Neutrophil (primary cell): ENCODE results near the gene GORASP1.
A peak's percentile ranks its signal among the peaks of the same experiment; 100 is the strongest.

Source experiments
- H3K27ac ChIP-seq: fragments of 200-600 bp; sonication (generic); 2 replicates; pipeline ENCODE4 v1.5.1; 2016; ENCODE audit warnings: mild to moderate bottlenecking, moderate library complexity
- H3K27me3 ChIP-seq: fragments of 200-600 bp; sonication (generic); 2 replicates; pipeline ENCODE4 v1.6.0; 2016; ENCODE audit warnings: mild to moderate bottlenecking
- H3K36me3 ChIP-seq: fragments of 200-600 bp; sonication (generic); 2 replicates; pipeline ENCODE4 v1.5.1; 2017
- H3K4me1 ChIP-seq, 2 experiments: fragments of 200-600 bp in 1 of 2; sonication (generic) in 1 of 2; 1 replicate in 1 of 2; 2 replicates in 1 of 2; pipeline versions ENCODE4 v1.5.1 to v1.6.1; 2013 to 2016; ENCODE audit warnings: low read depth in 1 of 2, low read length in 1 of 2, mild to moderate bottlenecking in 1 of 2, moderate library complexity in 1 of 2; ENCODE audit not compliant: control insufficient read depth in 1 of 2, insufficient read depth in 1 of 2
- H3K4me3 ChIP-seq, 2 experiments: fragments of 200-600 bp in 1 of 2; sonication (generic) in 1 of 2; 1 replicate in 1 of 2; 2 replicates in 1 of 2; pipeline ENCODE4 v1.5.1; 2013 to 2016; ENCODE audit warnings: low read depth in 1 of 2, low read length in 1 of 2, mild to moderate bottlenecking in 1 of 2, moderate library complexity in 1 of 2
- H3K9me3 ChIP-seq: fragments of 200-600 bp; sonication (generic); 2 replicates; pipeline ENCODE4 v1.5.1; 2016
- CTCF ChIP-seq: fragments of 200-600 bp; sonication (generic); IDR thresholded peaks from 2 replicates; pipeline ENCODE4 v1.5.1; 2016; ENCODE audit warnings: antibody characterized with exemption

The GORASP1 gene

DNA sequence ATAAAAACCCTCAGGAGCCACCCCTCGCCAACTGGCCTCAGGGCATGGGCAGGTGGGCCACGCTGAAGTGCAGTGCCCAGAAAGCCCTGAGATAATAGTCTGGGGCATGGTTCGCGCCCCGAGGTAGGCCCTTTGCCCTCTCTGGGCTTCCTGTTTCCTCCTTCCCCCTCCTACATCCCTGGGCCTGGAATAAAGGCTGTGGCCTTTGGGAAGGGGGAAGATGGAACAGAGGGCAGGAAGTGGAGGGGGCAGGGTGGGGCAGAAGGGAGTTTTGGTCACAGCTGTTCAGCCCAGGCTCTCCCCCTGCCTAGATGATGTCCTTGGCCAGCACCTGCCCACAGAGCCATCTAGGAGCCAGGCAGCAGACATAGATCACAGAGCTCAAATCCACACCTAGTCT is 34.6 kb upstream of the GORASP1 start:
- peaks cover 72% of the 10 kb centered on the region for H3K36me3 ChIP-seq
- H3K27ac ChIP-seq, result peak overlapping the region; percentile 63
- no peak overlapping the region for H3K4me3 ChIP-seq
- no peak for TF ChIP-seq CTCF
- peaks cover 28 to 33% of the 10 kb centered on the region in 2 experiments for H3K4me1 ChIP-seq
- peaks cover 6% of the 10 kb centered on the region for H3K9me3 ChIP-seq
- H3K27me3 ChIP-seq, result no peaks in the 10 kb centered on the region

DNA sequence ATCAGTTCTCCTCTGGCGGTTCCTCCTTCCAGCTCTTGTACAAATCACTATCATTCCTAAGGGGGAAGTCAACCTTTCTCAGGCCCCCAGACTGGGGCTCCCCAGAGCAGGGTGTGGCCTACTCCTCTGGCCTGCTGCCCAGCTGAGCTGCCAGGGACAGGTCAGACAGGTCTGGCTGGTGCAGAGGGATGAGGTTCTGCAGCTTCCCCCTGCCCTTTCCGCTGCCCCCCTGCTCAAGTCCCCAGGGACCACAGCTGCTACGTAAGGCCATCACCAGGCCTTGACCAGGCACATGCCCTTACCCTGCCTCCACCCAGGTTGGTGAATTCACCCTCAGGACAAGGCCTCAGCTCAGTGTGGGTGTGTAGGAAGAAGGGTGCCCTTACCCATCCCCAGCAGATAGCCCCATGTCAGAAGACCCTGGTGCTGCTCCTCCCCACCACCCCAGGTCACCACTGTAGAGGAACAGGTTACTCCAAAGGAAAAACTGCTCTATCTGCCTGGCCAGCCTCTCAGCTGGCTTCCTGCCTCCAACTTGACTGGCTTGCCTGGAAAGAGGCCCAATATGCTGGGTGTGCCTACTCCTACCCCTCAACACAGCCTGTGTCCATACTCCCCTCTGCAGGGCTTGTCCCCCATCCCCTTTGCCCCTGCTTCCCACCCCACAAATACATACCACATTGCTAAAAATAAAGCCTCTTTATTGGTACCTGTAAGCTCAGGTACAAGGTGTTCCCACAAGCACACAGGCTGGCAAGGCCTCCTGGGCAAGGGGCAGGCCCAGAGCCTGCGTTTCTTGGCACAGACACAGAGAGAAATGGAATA is 34.0 kb upstream of the GORASP1 start:
- Histone ChIP-seq H3K36me3 (peaks cover 66% of the 10 kb centered on the region), H3K27me3 (no peaks in the 10 kb centered on the region), H3K9me3 (peaks cover 6% of the 10 kb centered on the region), H3K27ac (peak overlapping the region; percentile 63), H3K4me3 (no peak overlapping the region), H3K4me1 (peaks cover 21 to 26% of the 10 kb centered on the region in 2 experiments)
- TF ChIP-seq CTCF, result no peak

DNA sequence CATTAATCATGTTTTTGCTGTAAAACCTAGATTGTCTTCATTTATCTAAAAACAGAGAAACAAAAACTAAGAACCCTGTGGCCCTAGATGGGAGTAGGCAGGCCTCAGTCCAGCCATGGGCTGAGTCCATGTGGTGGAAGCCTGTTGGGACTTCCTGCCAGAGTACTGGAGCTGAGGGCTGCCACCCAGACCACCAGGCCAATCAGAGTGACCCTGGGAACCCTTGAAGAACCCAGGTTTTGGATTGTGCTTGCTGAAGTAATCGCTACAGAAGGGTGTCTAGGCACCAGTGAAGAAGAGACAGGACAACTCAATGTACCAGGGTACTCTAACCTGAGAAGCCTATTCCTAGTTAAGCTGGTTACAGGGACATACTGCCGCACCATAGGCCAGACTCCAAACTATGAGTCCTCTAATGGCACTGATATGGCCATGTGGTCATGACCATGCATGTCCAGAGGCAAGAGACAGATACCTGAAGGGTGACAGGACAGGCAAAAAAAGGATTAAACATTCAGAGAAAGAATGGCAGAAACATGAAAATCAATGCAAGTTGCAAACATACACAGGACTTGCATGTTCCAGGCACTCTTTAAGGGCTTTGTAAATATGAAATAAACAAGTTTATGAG is 33.0 kb upstream of the GORASP1 start:
- Histone ChIP-seq H3K36me3 (peaks cover 56% of the 10 kb centered on the region), H3K27me3 (no peaks in the 10 kb centered on the region), H3K4me1 (peaks cover 15 to 22% of the 10 kb centered on the region in 2 experiments), H3K4me3 (no peak overlapping the region), H3K27ac (peak overlapping the region; percentile 63), H3K9me3 (peaks cover 6% of the 10 kb centered on the region)
- no peak for TF ChIP-seq CTCF

DNA sequence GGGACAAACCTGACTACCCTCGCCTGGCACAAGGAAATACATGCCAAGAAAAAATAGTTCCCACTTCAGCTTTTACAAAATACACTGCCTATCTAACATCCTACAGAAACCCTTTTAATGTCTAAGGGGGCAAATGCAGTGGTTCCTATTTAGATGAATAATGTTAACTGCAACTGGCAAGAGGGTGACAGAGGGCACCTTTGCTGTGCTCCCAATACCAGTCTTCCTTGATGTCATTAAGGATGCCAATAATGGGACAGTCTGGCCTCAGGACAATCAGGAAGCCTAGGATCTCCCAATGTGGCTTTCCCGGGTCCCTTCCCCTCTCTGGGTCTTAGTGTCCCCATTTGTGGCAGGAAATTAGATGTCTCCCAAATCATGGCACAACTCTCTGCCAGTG is 32.0 kb upstream of the GORASP1 start:
- H3K4me3 ChIP-seq, result no peak overlapping the region
- H3K9me3 ChIP-seq, result peaks cover 6% of the 10 kb centered on the region
- peaks cover 15 to 22% of the 10 kb centered on the region in 2 experiments for H3K4me1 ChIP-seq
- H3K36me3 ChIP-seq, result peaks cover 46% of the 10 kb centered on the region
- H3K27ac ChIP-seq, result no peak overlapping the region
- H3K27me3 ChIP-seq, result no peaks in the 10 kb centered on the region
- no peak for TF ChIP-seq CTCF

DNA sequence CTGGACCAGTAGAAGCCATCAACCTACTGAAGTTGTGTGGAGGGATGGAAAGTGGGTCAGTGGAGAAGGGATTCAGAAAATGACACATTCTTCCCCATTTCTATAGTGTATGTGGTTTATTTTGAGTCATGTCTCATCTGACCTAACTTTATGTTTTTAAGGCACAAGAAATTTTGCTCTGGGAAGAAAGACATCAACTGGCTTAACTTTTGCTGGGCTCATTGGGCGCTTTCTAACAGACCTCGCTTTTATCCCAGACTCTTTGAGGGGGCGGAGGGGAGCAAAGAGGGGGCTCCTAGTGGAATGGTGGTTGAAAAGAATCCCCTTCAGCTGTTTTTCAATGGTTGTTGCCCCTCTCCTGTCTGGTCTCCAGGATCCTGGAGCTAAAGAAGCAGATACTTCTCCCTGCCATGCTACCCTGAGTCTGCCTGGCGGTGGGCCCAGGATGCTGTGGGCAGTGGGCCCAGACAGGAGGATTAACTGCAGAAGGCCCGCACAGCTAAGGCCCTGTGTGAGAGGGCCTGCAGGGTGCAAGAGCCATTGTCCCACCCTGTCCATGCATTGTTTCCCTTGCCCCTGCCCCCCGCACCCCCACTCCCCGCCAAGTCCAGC is 31.5 kb upstream of the GORASP1 start:
- peaks cover 6% of the 10 kb centered on the region for H3K9me3 ChIP-seq
- H3K4me3 ChIP-seq, result no peak overlapping the region
- peak overlapping the region; percentile 19 for H3K27ac ChIP-seq
- peaks cover 41% of the 10 kb centered on the region for H3K36me3 ChIP-seq
- no peaks in the 10 kb centered on the region for H3K27me3 ChIP-seq
- H3K4me1 ChIP-seq, result peaks cover 15 to 22% of the 10 kb centered on the region in 2 experiments
- no peak for TF ChIP-seq CTCF
